ENCODE results near the gene USP12.

Gene USP12

DNA sequence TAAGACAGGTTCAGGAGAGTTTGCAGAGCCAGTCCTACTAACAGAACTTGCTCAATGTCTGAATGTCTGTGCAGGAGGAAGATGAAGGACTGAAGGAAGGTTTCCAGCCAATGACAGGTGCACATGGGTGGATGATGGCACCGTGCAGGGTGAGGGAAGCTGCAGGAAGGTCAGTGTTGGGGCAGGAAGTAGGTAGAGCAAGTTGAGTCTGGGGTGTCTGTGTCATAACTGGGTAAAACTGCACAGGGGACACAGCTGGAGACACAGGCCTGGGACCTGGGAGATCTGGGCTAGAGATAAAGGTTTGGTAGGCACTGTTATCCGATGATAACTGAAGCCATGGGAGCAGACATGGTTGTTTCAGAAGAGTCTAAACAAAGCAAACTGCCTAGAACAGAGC, 116.9 kb downstream of the USP12 start:
- H3K27ac ChIP-seq (ENCODE audit: low read depth, low read length, poor library complexity, severe bottlenecking): no peak overlapping the region
- no peaks in the 10 kb centered on the region for H4K20me1 ChIP-seq (ENCODE audit: insufficient read depth, low read length)

DNA sequence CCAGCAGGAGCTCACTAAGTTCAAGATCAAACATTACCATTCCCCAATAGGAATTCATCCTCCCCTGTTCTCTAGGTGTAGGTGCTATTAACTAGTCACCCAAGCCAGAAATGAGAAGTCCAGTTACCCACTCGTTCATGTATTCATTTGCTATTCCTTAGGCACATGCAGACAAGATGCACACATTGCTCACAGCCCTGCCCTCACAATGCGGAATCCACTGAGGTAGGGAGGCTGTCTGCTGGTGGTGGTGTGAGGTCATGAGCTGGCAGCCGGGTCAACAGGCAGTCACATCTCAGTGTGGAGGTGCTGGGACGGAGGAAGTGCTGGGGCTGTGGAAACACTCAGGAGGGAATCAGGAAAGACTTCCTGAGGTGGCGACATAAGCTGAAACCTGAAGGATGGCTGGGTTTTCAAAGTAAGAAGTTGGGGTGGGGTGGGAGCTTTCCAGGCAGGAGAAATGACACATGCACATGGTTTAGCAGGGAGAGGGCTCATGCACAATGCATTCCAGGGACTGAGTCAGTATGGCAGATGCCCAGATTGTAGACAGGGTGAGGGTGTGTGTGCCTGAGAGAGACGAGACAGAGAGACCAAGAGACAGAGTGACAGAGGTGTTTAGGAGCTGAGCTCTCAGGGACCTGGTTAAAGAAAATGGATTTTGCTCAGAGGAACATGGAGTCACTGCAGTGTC, 117.6 kb downstream of the USP12 start:
- H3K36me3 ChIP-seq (ENCODE audit: insufficient read depth, low read length): no peaks in the 10 kb centered on the region
- H3K79me2 ChIP-seq (ENCODE audit: insufficient read depth, low read length): no peaks in the 10 kb centered on the region
- no peaks in the 10 kb centered on the region for H3K9me3 ChIP-seq (ENCODE audit: low read length)
- H3K4me2 ChIP-seq (ENCODE audit: low read length): no peak overlapping the region
- no peaks in the 10 kb centered on the region for H3K27me3 ChIP-seq (ENCODE audit: insufficient read depth, low read length)
- no peaks in the 10 kb centered on the region for H3K9me2 ChIP-seq (ENCODE audit: low read depth, low read length)
- H3K4me1 ChIP-seq (ENCODE audit: insufficient read depth, low read length, severe bottlenecking): no peaks in the 10 kb centered on the region
- H3K4me3 ChIP-seq (ENCODE audit: low read depth, low read length, poor library complexity, severe bottlenecking): no peak overlapping the region
- H2AFZ ChIP-seq (ENCODE audit: low read length): no peak overlapping the region
- TF ChIP-seq, protein P1, sequence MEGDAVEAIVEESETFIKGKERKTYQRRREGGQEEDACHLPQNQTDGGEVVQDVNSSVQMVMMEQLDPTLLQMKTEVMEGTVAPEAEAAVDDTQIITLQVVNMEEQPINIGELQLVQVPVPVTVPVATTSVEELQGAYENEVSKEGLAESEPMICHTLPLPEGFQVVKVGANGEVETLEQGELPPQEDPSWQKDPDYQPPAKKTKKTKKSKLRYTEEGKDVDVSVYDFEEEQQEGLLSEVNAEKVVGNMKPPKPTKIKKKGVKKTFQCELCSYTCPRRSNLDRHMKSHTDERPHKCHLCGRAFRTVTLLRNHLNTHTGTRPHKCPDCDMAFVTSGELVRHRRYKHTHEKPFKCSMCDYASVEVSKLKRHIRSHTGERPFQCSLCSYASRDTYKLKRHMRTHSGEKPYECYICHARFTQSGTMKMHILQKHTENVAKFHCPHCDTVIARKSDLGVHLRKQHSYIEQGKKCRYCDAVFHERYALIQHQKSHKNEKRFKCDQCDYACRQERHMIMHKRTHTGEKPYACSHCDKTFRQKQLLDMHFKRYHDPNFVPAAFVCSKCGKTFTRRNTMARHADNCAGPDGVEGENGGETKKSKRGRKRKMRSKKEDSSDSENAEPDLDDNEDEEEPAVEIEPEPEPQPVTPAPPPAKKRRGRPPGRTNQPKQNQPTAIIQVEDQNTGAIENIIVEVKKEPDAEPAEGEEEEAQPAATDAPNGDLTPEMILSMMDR (IDR thresholded peaks at IDR 0.05; ENCODE audit: low read length): no peak
- no peak for TF ChIP-seq EZH2 (IDR thresholded peaks at IDR 0.05; ENCODE audit: borderline replicate concordance, low read length)
- no peak overlapping the region for H3K9ac ChIP-seq (ENCODE audit: low read length)
- H4K20me1 ChIP-seq (ENCODE audit: insufficient read depth, low read length): no peaks in the 10 kb centered on the region
- H3F3A ChIP-seq (ENCODE audit: insufficient read depth, low read length): no peaks in the 10 kb centered on the region
- no peak overlapping the region for H3K27ac ChIP-seq (ENCODE audit: low read depth, low read length, poor library complexity, severe bottlenecking)

More for the DNA sequence above, 116.9 kb downstream of the USP12 start:
- H3K27me3 ChIP-seq (ENCODE audit: insufficient read depth, low read length): no peaks in the 10 kb centered on the region
- H3K9me2 ChIP-seq (ENCODE audit: low read depth, low read length): no peaks in the 10 kb centered on the region
- no peaks in the 10 kb centered on the region for H3K36me3 ChIP-seq (ENCODE audit: insufficient read depth, low read length)
- no peak overlapping the region for H2AFZ ChIP-seq (ENCODE audit: low read length)
- no peaks in the 10 kb centered on the region for H3F3A ChIP-seq (ENCODE audit: insufficient read depth, low read length)
- H3K4me2 ChIP-seq (ENCODE audit: low read length): no peak overlapping the region
- H3K9ac ChIP-seq (ENCODE audit: low read length): no peak overlapping the region
- no peaks in the 10 kb centered on the region for H3K4me1 ChIP-seq (ENCODE audit: insufficient read depth, low read length, severe bottlenecking)
- no peak overlapping the region for H3K4me3 ChIP-seq (ENCODE audit: low read depth, low read length, poor library complexity, severe bottlenecking)
- H3K79me2 ChIP-seq (ENCODE audit: insufficient read depth, low read length): no peaks in the 10 kb centered on the region
- TF ChIP-seq, protein P1 (IDR thresholded peaks at IDR 0.05; ENCODE audit: low read length): no peak
- no peak for TF ChIP-seq EZH2 (IDR thresholded peaks at IDR 0.05; ENCODE audit: borderline replicate concordance, low read length)
- H3K9me3 ChIP-seq (ENCODE audit: low read length): no peaks in the 10 kb centered on the region

- TF ChIP-seq, protein P1 (IDR thresholded peaks at IDR 0.05; ENCODE audit: low read length): no peak
- no peak for TF ChIP-seq EZH2 (IDR thresholded peaks at IDR 0.05; ENCODE audit: borderline replicate concordance, low read length)
- Histone ChIP-seq H3K4me3 (ENCODE audit: low read depth, low read length, poor library complexity, severe bottlenecking) (no peak overlapping the region), H3K9me2 (ENCODE audit: low read depth, low read length) (no peaks in the 10 kb centered on the region), H3K4me1 (ENCODE audit: insufficient read depth, low read length, severe bottlenecking) (no peaks in the 10 kb centered on the region), H3F3A (ENCODE audit: insufficient read depth, low read length) (no peaks in the 10 kb centered on the region), H3K4me2 (ENCODE audit: low read length) (no peak overlapping the region), H3K79me2 (ENCODE audit: insufficient read depth, low read length) (no peaks in the 10 kb centered on the region), H4K20me1 (ENCODE audit: insufficient read depth, low read length) (no peaks in the 10 kb centered on the region), H3K27me3 (ENCODE audit: insufficient read depth, low read length) (no peaks in the 10 kb centered on the region), H3K9ac (ENCODE audit: low read length) (no peak overlapping the region), H2AFZ (ENCODE audit: low read length) (no peak overlapping the region), H3K36me3 (ENCODE audit: insufficient read depth, low read length) (no peaks in the 10 kb centered on the region), H3K27ac (ENCODE audit: low read depth, low read length, poor library complexity, severe bottlenecking) (no peak overlapping the region), H3K9me3 (ENCODE audit: low read length) (no peaks in the 10 kb centered on the region)
These were observed 118.3 kb downstream of the USP12 start for GRCh38 chr13:27053210-27053884.
